ENCODE data around the gene SETD1A.

SETD1A gene

DNA sequence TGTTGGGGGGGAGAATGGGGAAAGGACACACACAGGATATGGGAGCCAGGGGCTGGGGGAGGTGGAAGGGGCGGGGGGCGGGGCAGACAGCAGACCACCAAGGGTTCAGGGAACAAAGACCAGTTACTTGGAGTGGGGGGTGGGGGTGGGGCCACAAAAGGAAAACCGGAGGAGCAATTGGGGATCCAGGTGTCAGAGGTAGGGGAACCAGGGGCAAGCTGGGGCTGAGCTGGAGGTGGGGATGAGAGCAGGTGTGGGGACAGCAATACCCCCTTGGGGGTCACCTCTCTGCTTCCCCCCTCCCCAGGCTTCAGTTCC, 10.1 kb upstream of the SETD1A start:
- peak overlapping the region; percentile 35 for H4K12ac ChIP-seq (ENCODE audit: low read depth, low read length)
- no peak overlapping the region for H4K8ac ChIP-seq (ENCODE audit: low read depth, low read length)
- H2BK12ac ChIP-seq (ENCODE audit: low read length), result no peak overlapping the region
- H4K91ac ChIP-seq (ENCODE audit: low read depth, low read length), result no peak overlapping the region
- H3K79me1 ChIP-seq (ENCODE audit: low read length), result peaks cover 15% of the 10 kb centered on the region
- no peak overlapping the region for H2AFZ ChIP-seq (ENCODE audit: insufficient read depth, low read length, poor library complexity)
- no peaks in the 10 kb centered on the region for H3K27me3 ChIP-seq (ENCODE audit: insufficient read depth, low read length)
- no peak overlapping the region for H3K4ac ChIP-seq (ENCODE audit: low read depth, low read length)
- H3K9ac ChIP-seq (ENCODE audit: low read length), result no peak overlapping the region
- H3K23ac ChIP-seq (ENCODE audit: low read length), result no peak overlapping the region
- H3K4me1 ChIP-seq (ENCODE audit: control insufficient read depth in 1 of 2, insufficient read depth in 2 of 2, low read length in 2 of 2), result peaks cover 15 to 20% of the 10 kb centered on the region in 2 experiments
- H3K27ac ChIP-seq (ENCODE audit: low read depth, low read length), result no peak overlapping the region
- H2AK5ac ChIP-seq (ENCODE audit: low read length), result no peak overlapping the region
- H3K4me3 ChIP-seq (ENCODE audit: low read depth, low read length), result no peak overlapping the region
- peak overlapping the region; percentile 63 for H3K4me2 ChIP-seq (ENCODE audit: low read length)
- no peak overlapping the region for H2BK5ac ChIP-seq (ENCODE audit: low read depth, low read length, poor library complexity)
- peaks cover 2% of the 10 kb centered on the region for H3K79me2 ChIP-seq (ENCODE audit: control insufficient read depth, insufficient read depth, low read length, poor library complexity)
- DNase-seq, result no peak
- peaks cover 27 to 30% of the 10 kb centered on the region in 2 experiments for H3K36me3 ChIP-seq (ENCODE audit: control insufficient read depth in 1 of 2, insufficient read depth in 2 of 2, low read length in 2 of 2)
- no peak overlapping the region for H3K18ac ChIP-seq (ENCODE audit: low read length)
- no CpG with 5 or more reads among the region's 3 CpGs for WGBS (ENCODE audit: extremely low coverage, insufficient coverage, insufficient read length)
- no peak overlapping the region for H2BK120ac ChIP-seq (ENCODE audit: insufficient read depth, low read length, poor library complexity)
- H3K9me3 ChIP-seq (ENCODE audit: insufficient read depth, low read depth, low read length), result no peaks in the 10 kb centered on the region
- no peak overlapping the region for H3K14ac ChIP-seq (ENCODE audit: low read length)

DNA sequence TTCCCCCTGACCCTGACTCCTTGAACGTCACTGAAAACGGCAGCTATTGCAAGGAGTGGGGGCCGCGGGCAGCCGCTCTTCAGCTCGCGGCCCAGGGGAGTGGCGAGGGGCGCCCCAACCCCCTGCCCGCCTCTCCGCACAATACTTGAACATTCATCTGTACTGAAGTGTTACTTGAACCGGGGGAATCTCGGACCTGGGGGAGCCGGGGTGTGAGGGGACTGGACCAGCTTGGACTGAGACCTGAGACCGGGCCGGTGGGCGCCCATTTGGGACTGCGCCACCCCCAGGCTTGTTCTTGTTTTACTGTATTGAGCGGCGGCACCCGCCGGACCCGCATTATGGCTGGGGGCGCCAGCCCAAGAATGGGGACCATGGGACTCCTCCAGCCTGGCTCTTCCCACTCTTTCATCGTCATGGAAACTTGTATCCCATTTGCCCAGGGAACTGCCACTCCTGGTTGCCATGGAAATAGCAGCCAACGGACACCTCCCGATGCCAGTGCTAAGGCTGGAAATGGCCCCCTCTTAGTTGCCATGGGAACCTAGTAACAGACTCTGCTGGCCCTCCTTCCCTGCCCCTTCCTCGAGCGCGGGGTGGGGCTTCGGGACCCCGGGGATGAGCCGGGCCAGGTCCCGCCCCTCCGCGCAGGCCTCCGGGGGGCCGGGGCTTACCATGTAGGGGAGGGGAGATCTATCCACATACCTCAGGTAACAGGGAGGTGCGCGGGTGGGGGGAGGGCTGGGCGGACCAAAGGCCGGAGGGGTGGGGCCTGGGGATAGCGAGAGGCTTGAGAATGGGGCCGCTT, 9.5 kb upstream of the SETD1A start:
- no peak overlapping the region for H3K18ac ChIP-seq (ENCODE audit: low read length)
- peaks cover 23 to 25% of the 10 kb centered on the region in 2 experiments for H3K36me3 ChIP-seq (ENCODE audit: control insufficient read depth in 1 of 2, insufficient read depth in 2 of 2, low read length in 2 of 2)
- peak overlapping the region; percentile 10 for H2AFZ ChIP-seq (ENCODE audit: insufficient read depth, low read length, poor library complexity)
- H3K27ac ChIP-seq (ENCODE audit: low read depth, low read length), result peak overlapping the region; percentile 91
- peak overlapping the region; percentile 32 for H2AK5ac ChIP-seq (ENCODE audit: low read length)
- peak overlapping the region; percentile 35 for H4K12ac ChIP-seq (ENCODE audit: low read depth, low read length)
- H3K23ac ChIP-seq (ENCODE audit: low read length), result no peak overlapping the region
- H2BK5ac ChIP-seq (ENCODE audit: low read depth, low read length, poor library complexity), result no peak overlapping the region
- H3K27me3 ChIP-seq (ENCODE audit: insufficient read depth, low read length), result no peaks in the 10 kb centered on the region
- no peak overlapping the region for H3K4me3 ChIP-seq (ENCODE audit: low read depth, low read length)
- no peak overlapping the region for H3K9ac ChIP-seq (ENCODE audit: low read length)
- peak overlapping the region; percentile 22 for H2BK120ac ChIP-seq (ENCODE audit: insufficient read depth, low read length, poor library complexity)
- H2BK12ac ChIP-seq (ENCODE audit: low read length), result no peak overlapping the region
- peaks cover 15% of the 10 kb centered on the region for H3K79me1 ChIP-seq (ENCODE audit: low read length)
- no peak overlapping the region for H3K14ac ChIP-seq (ENCODE audit: low read length)
- peaks cover 2% of the 10 kb centered on the region for H3K79me2 ChIP-seq (ENCODE audit: control insufficient read depth, insufficient read depth, low read length, poor library complexity)
- no CpG with 5 or more reads among the region's 44 CpGs for WGBS (ENCODE audit: extremely low coverage, insufficient coverage, insufficient read length)
- peak overlapping the region; percentile 24 for H4K8ac ChIP-seq (ENCODE audit: low read depth, low read length)
- no peak overlapping the region for H3K4ac ChIP-seq (ENCODE audit: low read depth, low read length)
- H3K4me2 ChIP-seq (ENCODE audit: low read length), result peak overlapping the region; percentile 93
- peak overlapping the region; percentile 87 for H4K91ac ChIP-seq (ENCODE audit: low read depth, low read length)
- H3K9me3 ChIP-seq (ENCODE audit: insufficient read depth, low read depth, low read length), result no peaks in the 10 kb centered on the region
- H3K4me1 ChIP-seq (ENCODE audit: control insufficient read depth in 1 of 2, insufficient read depth in 2 of 2, low read length in 2 of 2), result peaks cover 15 to 20% of the 10 kb centered on the region in 2 experiments
- peak; percentile 85 for DNase-seq

DNA sequence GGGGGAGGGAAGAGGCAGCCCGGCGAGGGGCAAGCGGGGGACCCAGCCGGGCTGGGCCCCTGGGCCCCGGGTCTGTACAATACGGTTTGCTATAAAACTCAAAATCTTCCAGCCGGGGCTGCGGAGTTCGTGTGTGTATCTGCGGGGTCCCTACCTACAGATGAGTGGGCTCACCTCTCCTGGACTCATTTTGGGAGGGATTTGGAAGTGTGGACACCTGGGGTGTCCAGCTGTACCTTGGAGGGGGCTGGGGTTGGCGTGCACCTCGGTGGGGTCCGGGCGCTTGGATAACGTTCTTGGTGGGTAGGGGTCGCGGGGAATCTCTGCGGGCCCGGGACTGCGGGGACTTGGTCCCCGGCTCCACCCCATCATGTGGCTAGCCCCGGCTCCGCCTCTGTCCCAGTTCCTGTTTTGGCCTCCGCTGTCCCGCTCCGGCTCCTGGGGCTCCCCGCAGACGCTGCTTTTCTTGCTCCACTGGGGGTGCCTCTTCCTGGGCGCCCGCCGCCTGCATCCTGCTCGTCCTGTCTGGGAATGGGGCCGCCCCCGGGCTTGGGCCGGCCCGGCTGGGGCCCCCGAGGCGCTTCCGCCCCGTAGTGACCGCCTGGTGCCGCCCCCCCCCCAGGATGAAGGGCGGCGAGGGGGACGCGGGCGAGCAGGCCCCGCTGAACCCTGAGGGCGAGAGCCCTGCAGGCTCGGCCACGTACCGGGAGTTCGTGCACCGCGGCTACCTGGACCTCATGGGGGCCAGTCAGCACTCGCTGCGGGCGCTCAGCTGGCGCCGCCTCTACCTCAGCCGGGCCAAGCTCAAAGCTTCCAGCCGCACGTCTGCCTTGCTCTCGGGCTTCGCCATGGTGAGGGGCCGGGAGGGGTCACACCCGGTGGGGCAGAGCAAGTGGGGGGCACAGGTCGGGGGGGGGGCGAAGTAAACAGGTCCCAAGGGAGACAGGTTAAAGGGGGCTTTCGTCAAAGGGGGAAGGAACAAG, 8.6 kb upstream of the SETD1A start, which contains the start of gene ORAI3:
Gene ORAI3 (plus strand): TSS at position 402 of the 983 bp plus-strand sequence. CDS start 222 bp downstream, at position 624.
- peak; percentile 94 to 96 for DNase-seq
- H3K23ac ChIP-seq (ENCODE audit: low read length), result no peak within 1 kb of the TSS
- peaks cover 19 to 27% of the 10 kb centered on the region in 2 experiments for H3K4me1 ChIP-seq (ENCODE audit: control insufficient read depth in 1 of 2, insufficient read depth in 2 of 2, low read length in 2 of 2)
- peak within 1 kb of the TSS; percentile 22 for H3K14ac ChIP-seq (ENCODE audit: low read length)
- H3K36me3 ChIP-seq (ENCODE audit: control insufficient read depth in 1 of 2, insufficient read depth in 2 of 2, low read length in 2 of 2), result peaks cover 17 to 20% of the 10 kb centered on the region in 2 experiments
- peaks cover 15% of the 10 kb centered on the region for H3K79me1 ChIP-seq (ENCODE audit: low read length)
- H2AK5ac ChIP-seq (ENCODE audit: low read length), result peak within 1 kb of the TSS; percentile 38
- H4K8ac ChIP-seq (ENCODE audit: low read depth, low read length), result peak within 1 kb of the TSS; percentile 79
- H3K18ac ChIP-seq (ENCODE audit: low read length), result peak within 1 kb of the TSS; percentile 80
- peak within 1 kb of the TSS; percentile 92 for H3K9ac ChIP-seq (ENCODE audit: low read length)
- H3K9me3 ChIP-seq (ENCODE audit: insufficient read depth, low read depth, low read length), result no peaks in the 10 kb centered on the region
- H3K4me3 ChIP-seq (ENCODE audit: low read depth, low read length), result peak within 1 kb of the TSS; percentile 80
- WGBS (ENCODE audit: extremely low coverage, insufficient coverage, insufficient read length), result no CpG with 5 or more reads among the region's 70 CpGs
- H4K91ac ChIP-seq (ENCODE audit: low read depth, low read length), result peak within 1 kb of the TSS; percentile 87
- H3K4ac ChIP-seq (ENCODE audit: low read depth, low read length), result peak within 1 kb of the TSS; percentile 30
- H2BK12ac ChIP-seq (ENCODE audit: low read length), result peak within 1 kb of the TSS; percentile 35
- H2BK120ac ChIP-seq (ENCODE audit: insufficient read depth, low read length, poor library complexity), result peak within 1 kb of the TSS; percentile 60
- peak within 1 kb of the TSS; percentile 93 for H3K4me2 ChIP-seq (ENCODE audit: low read length)
- peak within 1 kb of the TSS; percentile 46 for H4K12ac ChIP-seq (ENCODE audit: low read depth, low read length)
- peak within 1 kb of the TSS; percentile 10 for H2AFZ ChIP-seq (ENCODE audit: insufficient read depth, low read length, poor library complexity)
- no peaks in the 10 kb centered on the region for H3K27me3 ChIP-seq (ENCODE audit: insufficient read depth, low read length)
- peak within 1 kb of the TSS; percentile 91 for H3K27ac ChIP-seq (ENCODE audit: low read depth, low read length)
- peaks cover 2% of the 10 kb centered on the region for H3K79me2 ChIP-seq (ENCODE audit: control insufficient read depth, insufficient read depth, low read length, poor library complexity)
- peak within 1 kb of the TSS; percentile 88 for H2BK5ac ChIP-seq (ENCODE audit: low read depth, low read length, poor library complexity)
